Fibroblast of pulmonary artery (primary cell): ENCODE results near the gene COTL1.

Experiments used
- DNase-seq: peaks from one replicate; pipeline ENCODE4 v3.0.0-alpha.2; 2010; ENCODE audit warnings: low read depth
- H3K4me3 ChIP-seq: replicated peaks from 2 replicates; pipeline ENCODE4 v1.5.1; 2011; ENCODE audit warnings: low read depth, mild to moderate bottlenecking, control low read depth, low read length, moderate library complexity
- CTCF ChIP-seq: IDR thresholded peaks from 2 replicates; pipeline ENCODE4 v1.5.1; 2011; ENCODE audit warnings: mild to moderate bottlenecking, control low read depth, low read length, inconsistent platforms; ENCODE audit errors: missing control alignments

COTL1 gene

DNA sequence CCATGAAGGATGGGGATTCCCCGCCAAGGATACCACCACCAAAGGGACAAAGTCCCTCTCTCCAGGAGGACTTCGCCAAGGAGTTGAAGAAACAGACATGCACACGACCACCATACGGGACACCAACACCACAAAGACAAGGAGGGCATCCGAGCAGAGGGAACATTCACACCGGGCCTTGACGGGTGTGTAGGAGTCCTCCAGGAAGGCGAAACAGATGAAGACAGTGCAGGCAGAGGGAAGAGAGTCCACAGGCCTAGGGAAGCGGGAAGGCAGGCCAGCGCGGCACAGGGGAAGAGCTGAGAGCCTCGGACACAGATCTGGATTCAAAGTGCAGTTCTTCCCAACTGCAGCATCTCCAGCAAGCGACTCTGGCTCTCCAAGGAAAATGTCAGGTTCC lies 10.8 kb downstream of the COTL1 start:
- H3K4me3 ChIP-seq, result no peak overlapping the region
- DNase-seq, result no peak
- TF ChIP-seq CTCF, result no peak

DNA sequence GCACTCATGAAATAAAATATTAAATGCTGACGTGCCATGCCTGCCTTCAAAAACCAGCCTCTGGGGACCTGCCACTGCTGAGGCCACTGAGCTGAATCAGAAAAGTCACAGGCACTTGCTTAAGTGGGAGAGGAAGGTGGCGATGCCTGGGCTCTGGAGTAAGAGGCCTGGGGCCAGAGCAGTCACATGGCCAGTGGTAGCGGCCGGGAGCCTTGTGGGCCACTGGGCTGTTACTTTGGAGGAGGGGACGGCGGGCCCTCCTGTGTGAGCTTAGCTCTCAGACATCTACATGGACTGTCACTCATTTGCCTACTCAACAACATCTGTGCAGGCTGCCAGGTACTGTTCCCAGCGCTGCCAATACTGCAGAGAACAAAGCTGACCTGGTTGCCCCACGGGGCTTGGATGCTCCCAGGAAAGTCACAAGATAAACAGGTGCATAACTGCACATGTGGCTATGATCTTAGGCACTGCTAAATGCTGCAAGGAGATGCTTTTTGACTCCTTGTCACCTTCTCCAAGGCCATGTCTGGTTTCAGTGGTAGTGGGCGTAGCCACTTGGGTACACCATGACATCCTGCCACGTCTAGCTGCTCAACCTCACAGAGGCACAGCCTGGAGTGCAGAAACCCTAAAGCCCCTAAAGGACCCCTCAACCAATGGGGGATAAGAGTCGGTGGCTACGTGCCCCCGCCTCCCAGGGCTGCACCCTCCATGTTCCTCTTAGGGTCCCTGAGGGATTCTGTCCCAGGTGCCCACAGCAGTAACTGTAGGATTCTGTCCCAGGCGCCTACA lies 11.6 kb downstream of the COTL1 start:
- TF ChIP-seq CTCF, result no peak
- no peak overlapping the region for H3K4me3 ChIP-seq
- DNase-seq, result no peak

GRCh38 chr16:84605339-84605848 lies 12.5 kb downstream of the COTL1 start:
- TF ChIP-seq CTCF, result no peak
- DNase-seq, result no peak
- H3K4me3 ChIP-seq, result no peak overlapping the region

DNA sequence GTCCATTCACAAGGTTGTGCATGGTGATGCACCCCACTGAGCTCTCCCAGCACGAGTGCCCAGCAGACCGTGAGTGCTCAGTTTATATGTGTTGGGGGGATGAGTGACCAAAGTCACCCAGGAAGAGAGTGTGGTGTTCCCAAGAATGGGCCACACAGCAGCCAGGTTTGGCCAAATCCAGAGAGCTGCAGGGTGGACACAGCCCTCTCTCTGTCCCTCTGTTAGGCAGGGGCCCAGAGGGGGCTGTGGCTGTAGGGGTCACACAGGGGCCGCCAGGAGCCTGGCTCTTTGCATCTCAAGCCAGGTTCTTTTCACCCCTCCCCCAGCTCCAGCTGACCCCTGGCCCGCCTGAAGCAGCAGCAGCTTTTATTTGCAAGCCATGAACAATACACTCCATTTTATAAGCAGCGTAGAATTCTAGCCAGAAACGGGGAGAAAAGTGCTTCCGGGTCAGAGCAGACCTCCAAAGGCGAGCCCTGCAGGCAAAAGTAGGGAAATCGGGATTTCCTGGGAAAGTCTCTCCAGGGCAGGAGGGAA lies 13.3 kb downstream of the COTL1 start:
- TF ChIP-seq CTCF, result no peak
- no peak overlapping the region for H3K4me3 ChIP-seq
- no peak for DNase-seq

DNA sequence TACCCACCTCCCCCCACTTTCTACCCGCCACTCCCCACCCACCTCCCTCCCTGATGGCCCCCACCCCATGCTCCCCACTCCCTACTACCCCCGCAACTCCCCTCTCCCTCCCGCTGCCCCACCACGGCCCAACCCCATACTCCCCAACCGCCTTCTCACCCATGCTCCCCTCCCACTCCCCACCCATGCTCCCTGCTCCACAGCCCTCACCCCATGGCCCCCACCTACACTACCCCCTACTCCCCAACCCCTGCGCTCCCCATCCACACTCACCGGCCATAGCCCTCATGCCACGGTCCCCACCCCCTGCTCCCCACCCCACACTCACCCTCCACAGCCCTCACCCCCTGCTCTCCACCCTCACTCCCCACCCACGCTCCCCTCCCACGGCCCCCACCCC lies 13.9 kb downstream of the COTL1 start:
- TF ChIP-seq CTCF, result no peak
- no peak for DNase-seq
- H3K4me3 ChIP-seq, result no peak overlapping the region

GRCh38 chr16:84603140-84603816 lies 14.6 kb downstream of the COTL1 start:
- no peak for TF ChIP-seq CTCF
- peak; percentile 97 for DNase-seq
- H3K4me3 ChIP-seq, result peak overlapping the region; percentile 29
